CD4-positive, CD25-positive, alpha-beta regulatory T cell (primary cell): Measurements from ENCODE around the gene PDZD2. TPM values are rescaled to one million over a fixed set of nuclear protein-coding genes. Genes with fewer than 3 reads are reported as not detected.
"Not testable (repeated sequence)": the region's sequence is repeated elsewhere in the genome, so short reads cannot be mapped to it uniquely, and the experiment has no call there.

ENCODE experiments used
- ATAC-seq, 2 donors: fragments of 150-1000 bp; cut with Tn5 transposase; one replicate each; pipeline ENCODE4 v1.10.0; 2021; ENCODE audit warnings: low read depth in 2 of 2, moderate number of reproducible peaks in 2 of 2, moderate library complexity in 1 of 2
- DNase-seq, 3 donors: peaks; one replicate each; pipeline versions ENCODE4 v3.0.0 to v3.0.0-alpha.2; 2012 to 2022; ENCODE audit warnings: mixed read lengths in 1 of 3
- H3K27ac ChIP-seq: one replicate; pipeline ENCODE4 v1.7.0; 2013; ENCODE audit warnings: mild to moderate bottlenecking, low read length; ENCODE audit not compliant: insufficient read depth, poor library complexity, severe bottlenecking
- H3K27me3 ChIP-seq: one replicate; pipeline ENCODE4 v1.7.0; 2013; ENCODE audit warnings: low read length; ENCODE audit not compliant: control insufficient read depth, insufficient read depth
- H3K36me3 ChIP-seq: one replicate; pipeline ENCODE4 v1.7.0; 2013; ENCODE audit warnings: mild to moderate bottlenecking, low read length, moderate library complexity; ENCODE audit not compliant: control insufficient read depth, insufficient read depth
- H3K4me1 ChIP-seq: 2 replicates; pipeline ENCODE4 v1.7.0; 2013; ENCODE audit warnings: mild to moderate bottlenecking, low read length; ENCODE audit not compliant: insufficient read depth, control insufficient read depth, poor library complexity, severe bottlenecking
- H3K4me3 ChIP-seq: one replicate; pipeline ENCODE4 v1.7.0; 2013; ENCODE audit warnings: low read depth, mild to moderate bottlenecking, low read length, moderate library complexity
- H3K9me3 ChIP-seq, 2 experiments: 1 replicate in 1 of 2; 2 replicates in 1 of 2; pipeline ENCODE4 v1.7.0; 2013; ENCODE audit warnings: low read length in 2 of 2, mild to moderate bottlenecking in 1 of 2, moderate library complexity in 1 of 2; ENCODE audit not compliant: control insufficient read depth in 2 of 2
- H3K27ac Mint-ChIP-seq, 3 donors: one replicate each; pipeline ENCODE4 v1.8.0; 2020 to 2022; ENCODE audit warnings: mild to moderate bottlenecking in 3 of 3, mixed read lengths in 3 of 3, moderate library complexity in 2 of 3
- H3K27me3 Mint-ChIP-seq: one replicate; pipeline ENCODE4 v1.8.0; 2022; ENCODE audit warnings: mild to moderate bottlenecking, mixed read lengths
- H3K36me3 Mint-ChIP-seq: one replicate; pipeline ENCODE4 v1.8.0; 2020; ENCODE audit warnings: mixed read lengths
- H3K4me1 Mint-ChIP-seq, 4 donors: one replicate each; pipeline ENCODE4 v1.8.0; 2020 to 2022; ENCODE audit warnings: mixed read lengths in 4 of 4, mild to moderate bottlenecking in 1 of 4
- H3K4me3 Mint-ChIP-seq, 4 donors: one replicate each; pipeline ENCODE4 v1.8.0; 2020 to 2022; ENCODE audit warnings: mild to moderate bottlenecking in 4 of 4, mixed read lengths in 4 of 4, moderate library complexity in 3 of 4
- H3K9me3 Mint-ChIP-seq, 7 donors: one replicate each; pipeline ENCODE4 v1.8.0; 2020 to 2022; ENCODE audit warnings: mixed read lengths in 7 of 7, mild to moderate bottlenecking in 3 of 7, moderate library complexity in 2 of 7
- polyA plus RNA-seq, 4 donors: library from polyadenylated mRNA; unstranded; fragments of 300-500 nt; fragmentation: Illumina TruSeq; gene quantifications; one replicate each; pipeline ENCODE4 v1.2.3, GENCODE V29; 2021
- total RNA-seq: library from RNA; stranded (reverse); gene quantifications from one replicate; pipeline ENCODE4 v1.2.3, GENCODE V29; 2022

PDZD2 gene
- total and polyA plus RNA-seq, 5 donors from 2014 or later = 0.06 to 1.3 (median 0.25) TPM

DNA sequence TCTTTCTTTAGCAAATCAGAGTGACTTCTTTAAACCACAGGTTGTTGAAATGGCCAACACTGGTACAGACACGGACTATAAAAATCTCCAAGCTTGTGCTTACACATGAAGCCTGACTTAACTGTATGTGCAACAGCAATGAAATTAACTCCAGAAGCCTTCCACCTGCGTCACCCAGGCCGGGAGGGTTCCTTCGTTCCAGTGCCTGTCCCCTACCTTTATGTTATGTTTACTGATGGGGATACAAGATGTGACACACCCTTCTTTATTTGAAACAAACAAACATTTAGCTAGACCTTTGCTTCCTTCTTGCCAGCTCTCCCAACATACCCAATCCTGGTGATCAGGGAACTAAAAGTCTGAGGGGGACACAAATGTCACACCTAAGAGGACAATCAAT is 469.2 kb downstream of the PDZD2 start:
- peaks cover 61% of the 10 kb centered on the region for H3K36me3 ChIP-seq
- Mint-ChIP-seq H3K27ac (no peak overlapping the region), H3K4me1 (peaks cover 0 to 5% (median under 1%) of the 10 kb centered on the region in 4 donors), H3K4me3 (no peak overlapping the region), H3K9me3 (peaks cover 0 to 1% (median 0%) of the 10 kb centered on the region in 7 donors), H3K36me3 (peaks cover 40% of the 10 kb centered on the region), H3K27me3 (no peaks in the 10 kb centered on the region)
- DNase-seq (no peak), ATAC-seq (no peak)
- H3K4me3 ChIP-seq = no peak overlapping the region
- H3K4me1 ChIP-seq = no peaks in the 10 kb centered on the region
- no peaks in the 10 kb centered on the region for H3K9me3 ChIP-seq
- no peak overlapping the region for H3K27ac ChIP-seq
- H3K27me3 ChIP-seq = no peaks in the 10 kb centered on the region

GRCh38 chr5:32109236-32109635 is 470.3 kb downstream of the PDZD2 start:
- ATAC-seq = no peak
- peaks cover 55% of the 10 kb centered on the region for H3K36me3 ChIP-seq

GRCh38 chr5:32110111-32110696 is 471.3 kb downstream of the PDZD2 start:
- Histone ChIP-seq H3K36me3 (peaks cover 49% of the 10 kb centered on the region), H3K27ac (no peak overlapping the region), H3K9me3 (no peaks in the 10 kb centered on the region), H3K4me3 (no peak overlapping the region), H3K27me3 (no peaks in the 10 kb centered on the region), H3K4me1 (no peaks in the 10 kb centered on the region)
- Mint-ChIP-seq H3K4me1 (peaks cover 0 to 10% (median under 1%) of the 10 kb centered on the region in 4 donors), H3K9me3 (peaks cover 0 to 1% (median 0%) of the 10 kb centered on the region in 7 donors), H3K4me3 (no peak overlapping the region), H3K27me3 (no peaks in the 10 kb centered on the region), H3K36me3 (peaks cover 30% of the 10 kb centered on the region), H3K27ac (no peak overlapping the region)
- no peak for ATAC-seq
- no peak for DNase-seq

More at GRCh38 chr5:32109236-32109635, 470.3 kb downstream of the PDZD2 start:
- Histone ChIP-seq H3K9me3 (no peaks in the 10 kb centered on the region), H3K4me3 (no peak overlapping the region), H3K4me1 (no peaks in the 10 kb centered on the region), H3K27ac (no peak overlapping the region), H3K27me3 (no peaks in the 10 kb centered on the region)
- no peaks in the 10 kb centered on the region for H3K27me3 Mint-ChIP-seq
- no peak overlapping the region for H3K4me3 Mint-ChIP-seq
- no peak overlapping the region for H3K27ac Mint-ChIP-seq
- peaks cover 34% of the 10 kb centered on the region for H3K36me3 Mint-ChIP-seq
- peaks cover 0 to 1% (median 0%) of the 10 kb centered on the region in 7 donors for H3K9me3 Mint-ChIP-seq
- H3K4me1 Mint-ChIP-seq = peaks cover 0 to 5% (median under 1%) of the 10 kb centered on the region in 4 donors
- DNase-seq = no peak

GRCh38 chr5:32115985-32116384 is 477.1 kb downstream of the PDZD2 start:
- peaks cover 28% of the 10 kb centered on the region for H3K36me3 Mint-ChIP-seq

GRCh38 chr5:32116574-32117313 is 477.8 kb downstream of the PDZD2 start:
- H3K27me3 Mint-ChIP-seq = no peaks in the 10 kb centered on the region
- H3K4me3 Mint-ChIP-seq = no peak overlapping the region
- Histone ChIP-seq H3K4me1 (no peaks in the 10 kb centered on the region), H3K4me3 (no peak overlapping the region), H3K27me3 (no peaks in the 10 kb centered on the region), H3K27ac (no peak overlapping the region), H3K36me3 (peaks cover 31% of the 10 kb centered on the region), H3K9me3 (no peaks in the 10 kb centered on the region)
- peak overlapping the region in 1 of 3 donors; percentile 55 for H3K27ac Mint-ChIP-seq
- DNase-seq (no peak), ATAC-seq (no peak)
- peaks cover 28% of the 10 kb centered on the region for H3K36me3 Mint-ChIP-seq
- H3K9me3 Mint-ChIP-seq = peaks cover 0 to 1% (median 0%) of the 10 kb centered on the region in 7 donors
- peaks cover 16 to 26% (median 18%) of the 10 kb centered on the region in 4 donors for H3K4me1 Mint-ChIP-seq

More at GRCh38 chr5:32115985-32116384, 477.1 kb downstream of the PDZD2 start:
- no peak overlapping the region for H3K4me3 ChIP-seq
- Mint-ChIP-seq H3K4me1 (peaks cover 13 to 29% (median 17%) of the 10 kb centered on the region in 4 donors), H3K9me3 (peaks cover 0 to 1% (median 0%) of the 10 kb centered on the region in 7 donors), H3K27ac (peak overlapping the region; percentile 55 to 70 (median 66)), H3K27me3 (no peaks in the 10 kb centered on the region), H3K4me3 (no peak overlapping the region)
- peaks cover 31% of the 10 kb centered on the region for H3K36me3 ChIP-seq
- no peaks in the 10 kb centered on the region for H3K4me1 ChIP-seq
- H3K9me3 ChIP-seq = no peaks in the 10 kb centered on the region
- H3K27me3 ChIP-seq = no peaks in the 10 kb centered on the region
- no peak overlapping the region for H3K27ac ChIP-seq
- ATAC-seq = no peak
- no peak for DNase-seq

- not testable (repeated sequence) for H3K9me3 Mint-ChIP-seq
Observed at GRCh38 chr5:32118922-32119321, 480.0 kb downstream of the PDZD2 start.

GRCh38 chr5:32123058-32123805 is 484.3 kb downstream of the PDZD2 start:
- Mint-ChIP-seq H3K27me3 (no peaks in the 10 kb centered on the region), H3K9me3 (no peaks in the 10 kb centered on the region), H3K4me1 (peaks cover 16 to 36% (median 26%) of the 10 kb centered on the region in 4 donors), H3K36me3 (peaks cover 44% of the 10 kb centered on the region), H3K27ac (peak overlapping the region in 1 of 3 donors; percentile 64), H3K4me3 (no peak overlapping the region)
- Histone ChIP-seq H3K27ac (no peak overlapping the region), H3K4me1 (no peaks in the 10 kb centered on the region), H3K9me3 (no peaks in the 10 kb centered on the region), H3K36me3 (peaks cover 49% of the 10 kb centered on the region), H3K4me3 (no peak overlapping the region), H3K27me3 (no peaks in the 10 kb centered on the region)
- DNase-seq = no peak
- ATAC-seq = no peak

More at GRCh38 chr5:32118922-32119321, 480.0 kb downstream of the PDZD2 start:
- not testable (repeated sequence) for H3K27me3 ChIP-seq, H3K27ac Mint-ChIP-seq, H3K4me3 ChIP-seq, H3K4me1 ChIP-seq, DNase-seq, H3K9me3 ChIP-seq, H3K27ac ChIP-seq, H3K27me3 Mint-ChIP-seq, ATAC-seq, H3K4me3 Mint-ChIP-seq
- Mint-ChIP-seq H3K36me3 (peaks cover 37% of the 10 kb centered on the region), H3K4me1 (peaks cover 23 to 26% (median 26%) of the 10 kb centered on the region in 4 donors)
- peaks cover 30% of the 10 kb centered on the region for H3K36me3 ChIP-seq
